Endothelial cell of umbilical vein (primary cell): ENCODE results near the gene ORMDL3.

Source experiments
- CTCF ChIP-seq, 2 donors: IDR thresholded peaks; 1 replicate in 1 of 2; 2 replicates in 1 of 2; pipeline ENCODE4 v1.5.1; 2011; ENCODE audit warnings: low read length in 2 of 2, mild to moderate bottlenecking in 2 of 2, moderate library complexity in 2 of 2, control low read depth in 1 of 2, inconsistent platforms in 1 of 2, low read depth in 1 of 2; ENCODE audit not compliant: insufficient read depth in 1 of 2; ENCODE audit errors: extremely low read depth in 1 of 2
- EZH2 ChIP-seq: IDR thresholded peaks from 2 replicates; pipeline ENCODE4 v1.6.1; 2012; ENCODE audit warnings: borderline replicate concordance, low read depth, mild to moderate bottlenecking, moderate library complexity, low read length, inconsistent platforms; ENCODE audit not compliant: severe bottlenecking
- JUN ChIP-seq: IDR thresholded peaks from 2 replicates; pipeline ENCODE4 v1.6.1; 2011; ENCODE audit warnings: borderline replicate concordance, low read depth; ENCODE audit not compliant: insufficient read length, insufficient read depth
- MYC ChIP-seq: IDR thresholded peaks from one replicate; pipeline ENCODE4 v1.6.1; 2011; ENCODE audit warnings: mild to moderate bottlenecking, low read depth, low read length
- POLR2A ChIP-seq: IDR thresholded peaks from 2 replicates; pipeline ENCODE4 v1.6.1; 2012; ENCODE audit warnings: low read depth, mild to moderate bottlenecking, control low read depth, low read length

DNA sequence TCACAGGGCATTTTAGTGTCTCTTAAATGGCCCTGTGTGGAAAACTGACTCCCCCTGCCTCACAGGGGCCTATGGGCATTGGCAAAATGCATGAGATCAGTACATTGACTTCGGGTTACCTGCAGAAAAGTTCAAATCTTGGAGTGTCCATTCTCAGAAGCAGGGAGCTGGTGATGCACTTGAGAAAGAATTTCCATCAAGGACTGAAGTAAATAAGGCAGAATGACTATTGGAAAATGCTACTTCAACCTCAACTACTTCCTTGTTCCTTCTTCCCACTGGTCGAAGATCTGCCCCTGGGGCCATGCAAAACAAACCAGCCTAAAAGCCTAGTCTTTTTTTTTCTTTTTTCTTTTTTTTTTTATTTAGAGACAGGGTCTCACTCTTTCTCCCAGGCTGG, 21.6 kb upstream of the ORMDL3 start:
- TF ChIP-seq CTCF (IDR thresholded peaks at IDR 0.05; ENCODE audit: extremely low read depth in 1 of 2, insufficient read depth in 1 of 2, low read depth in 1 of 2, low read length in 2 of 2) = no peak
- TF ChIP-seq POLR2A = no peak
- TF ChIP-seq MYC = no peak
- TF ChIP-seq JUN = no peak
- no peak for TF ChIP-seq EZH2
